GM18520 (cell line): ENCODE results near the gene TSHZ2.
"Not testable (repeated sequence)": the region's sequence is repeated elsewhere in the genome, so short reads cannot be mapped to it uniquely, and the experiment has no call there.

Experiments
- ATAC-seq: cut with Tn5 transposase; IDR thresholded peaks from one replicate; pipeline ENCODE4 v1.9.1; 2021; ENCODE audit not compliant: unreplicated experiment

TSHZ2 gene

DNA sequence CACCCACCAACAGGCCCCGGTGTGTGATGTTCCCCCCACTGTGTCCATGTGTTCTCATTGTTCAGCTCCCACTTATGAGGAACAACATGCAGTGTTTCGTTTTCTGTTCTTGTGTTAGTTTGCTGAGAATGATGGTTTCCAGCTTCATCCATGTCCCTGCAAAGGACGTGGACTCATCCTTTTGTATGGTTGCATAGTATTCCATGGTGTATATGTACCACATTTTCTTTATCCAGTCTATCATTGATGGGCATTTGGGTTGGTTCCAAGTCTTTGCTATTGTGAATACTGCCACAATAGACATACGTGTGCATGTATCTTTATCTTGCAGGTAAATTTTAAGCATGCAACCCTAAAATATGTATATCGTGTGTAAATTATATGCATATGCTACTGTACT is 52.5 kb downstream of the TSHZ2 start:
- ATAC-seq: not testable (repeated sequence)

DNA sequence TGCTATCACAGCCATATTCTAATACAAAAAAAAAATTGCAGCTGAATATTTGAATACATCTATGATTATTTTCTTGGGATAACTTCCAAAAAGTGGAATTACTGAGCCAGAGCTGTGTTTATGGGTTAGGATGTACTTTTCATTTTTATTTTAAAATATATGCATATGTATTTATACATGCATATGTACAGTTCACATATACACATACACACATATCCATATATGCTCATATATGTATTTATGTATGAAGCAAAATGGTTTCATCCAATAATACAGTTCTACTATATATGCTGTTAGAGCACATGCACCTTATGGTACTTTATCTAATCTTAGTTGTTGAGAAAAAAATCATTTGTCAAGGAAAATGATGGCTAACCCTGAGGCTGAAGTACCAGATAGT is 54.9 kb downstream of the TSHZ2 start:
- no peak for ATAC-seq

DNA sequence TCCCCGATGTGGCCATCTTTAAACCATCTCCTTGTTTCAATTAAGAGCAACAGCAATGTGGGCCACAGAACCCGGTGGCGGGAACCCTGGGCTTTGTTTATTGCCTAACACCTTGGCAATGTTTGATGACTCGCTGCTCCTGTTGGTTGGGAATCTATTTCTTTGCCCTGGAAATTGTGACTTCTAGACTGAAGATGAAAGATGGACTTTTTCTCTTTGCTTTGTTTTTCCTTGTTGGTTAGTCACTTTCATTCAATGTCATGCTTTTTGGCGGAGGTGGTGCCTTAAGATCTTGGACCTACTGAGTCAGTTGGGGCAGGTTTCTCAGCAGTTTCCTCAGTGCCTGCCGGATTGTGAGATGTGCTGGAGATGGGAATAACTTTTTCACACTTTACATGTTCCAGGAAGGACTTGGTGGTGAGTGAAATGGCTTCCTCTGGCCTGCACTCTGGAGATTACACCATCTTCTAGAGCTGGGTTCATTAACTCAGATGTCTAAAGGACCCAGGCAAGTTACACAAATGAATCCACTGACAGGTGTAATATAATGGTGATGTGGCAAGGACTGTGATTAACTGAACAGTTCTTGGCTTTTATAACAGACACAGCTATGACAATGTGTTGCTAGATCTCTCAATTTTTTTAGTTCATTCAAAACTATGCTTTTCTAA is 56.3 kb downstream of the TSHZ2 start:
- ATAC-seq: no peak

DNA sequence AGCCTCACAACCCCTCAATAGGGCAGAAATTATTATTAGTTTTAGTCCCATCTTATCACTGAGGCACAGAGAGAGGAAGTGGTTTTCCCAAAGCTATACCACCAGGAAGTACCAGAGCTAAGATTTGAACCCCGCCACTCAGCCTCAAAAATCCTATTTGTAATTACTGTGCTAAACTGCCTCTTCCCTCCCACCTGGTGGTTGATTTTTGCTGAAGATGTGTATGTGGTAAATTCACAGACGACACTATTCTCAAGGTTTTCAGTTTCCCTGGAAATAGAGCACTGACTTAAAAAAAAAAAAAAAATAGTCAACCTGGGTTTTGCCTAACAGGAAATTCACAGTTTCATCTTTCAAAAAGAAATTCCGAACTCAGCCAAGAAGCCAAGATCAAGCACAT is 57.9 kb downstream of the TSHZ2 start:
- ATAC-seq: no peak

DNA sequence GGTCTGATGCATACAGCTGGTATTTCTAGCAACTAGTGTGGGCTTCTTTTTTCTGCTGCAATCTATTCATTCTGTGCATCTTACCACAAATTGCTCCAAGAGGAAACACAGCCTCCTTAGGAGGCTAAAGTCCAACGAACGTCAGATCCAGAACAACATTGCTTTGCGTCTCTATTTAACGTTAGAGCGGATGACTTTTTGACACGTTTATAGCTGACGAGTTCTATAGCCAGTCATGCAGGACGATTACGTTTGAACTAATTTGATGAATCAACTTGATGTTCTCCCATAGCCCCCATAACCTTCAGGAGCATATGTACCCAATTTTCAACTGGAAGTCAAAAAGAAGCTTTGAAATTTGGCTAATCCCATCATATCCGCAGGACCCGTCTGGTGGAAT is 59.9 kb downstream of the TSHZ2 start:
- ATAC-seq: no peak

DNA sequence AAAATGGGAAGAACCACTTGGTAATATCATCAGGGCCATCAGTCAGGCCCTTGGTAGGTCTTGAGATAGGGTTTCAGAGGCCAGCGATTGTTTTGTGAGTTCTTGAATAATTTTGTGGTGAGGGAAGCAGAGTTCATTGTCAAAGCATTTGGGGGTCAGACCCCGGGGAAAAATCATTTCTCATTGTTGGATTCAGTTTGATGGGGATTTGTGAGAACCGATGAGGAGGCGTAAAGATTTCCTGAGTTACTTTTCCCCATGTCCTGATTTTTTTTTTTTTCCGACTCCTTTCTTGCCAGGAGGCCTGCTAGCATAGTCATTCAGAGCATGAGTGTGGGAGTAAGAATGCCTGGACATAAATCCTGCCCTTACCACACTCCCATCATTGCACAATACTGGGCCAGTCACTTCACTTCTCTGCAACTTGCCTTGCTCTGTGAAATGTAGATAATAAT is 60.3 kb downstream of the TSHZ2 start:
- ATAC-seq: no peak

DNA sequence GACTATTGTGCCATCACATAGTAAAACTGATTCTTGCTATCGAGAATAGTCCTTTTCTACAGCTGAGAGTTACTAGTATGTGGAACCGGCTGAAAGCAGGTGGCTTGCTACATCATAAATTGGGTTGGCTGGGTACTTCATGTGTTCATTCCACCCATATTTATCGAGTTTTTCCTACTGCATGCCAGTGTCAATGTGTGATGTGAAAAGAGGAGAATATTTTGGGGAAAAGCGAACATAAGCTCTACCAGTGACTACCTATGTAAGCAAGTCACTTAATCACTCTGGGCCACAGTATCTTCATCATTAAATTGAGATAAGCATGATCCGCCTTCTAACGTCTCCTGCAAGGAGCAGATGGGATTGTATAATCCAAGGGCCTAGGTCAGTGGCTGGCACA is 61.0 kb downstream of the TSHZ2 start:
- no peak for ATAC-seq

DNA sequence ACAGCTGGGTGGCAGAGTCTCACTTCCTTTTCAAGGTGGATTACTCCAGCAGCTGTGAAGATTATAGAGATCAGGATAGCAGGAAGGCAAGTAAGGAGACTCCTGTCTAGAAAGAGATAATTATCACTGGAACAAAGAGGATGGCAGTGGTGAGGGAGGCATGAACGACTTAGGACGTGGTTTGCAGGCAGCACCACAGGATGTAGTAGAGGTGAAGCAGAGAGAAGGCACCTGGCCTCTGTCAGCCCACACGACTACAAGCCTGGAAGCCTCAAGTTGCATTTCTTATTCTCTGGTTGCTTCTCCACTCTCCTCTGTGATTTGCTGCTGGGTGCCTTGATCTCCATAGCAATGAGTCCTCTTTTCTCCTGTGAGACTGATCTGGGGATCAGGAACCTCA is 62.7 kb downstream of the TSHZ2 start:
- ATAC-seq: no peak

DNA sequence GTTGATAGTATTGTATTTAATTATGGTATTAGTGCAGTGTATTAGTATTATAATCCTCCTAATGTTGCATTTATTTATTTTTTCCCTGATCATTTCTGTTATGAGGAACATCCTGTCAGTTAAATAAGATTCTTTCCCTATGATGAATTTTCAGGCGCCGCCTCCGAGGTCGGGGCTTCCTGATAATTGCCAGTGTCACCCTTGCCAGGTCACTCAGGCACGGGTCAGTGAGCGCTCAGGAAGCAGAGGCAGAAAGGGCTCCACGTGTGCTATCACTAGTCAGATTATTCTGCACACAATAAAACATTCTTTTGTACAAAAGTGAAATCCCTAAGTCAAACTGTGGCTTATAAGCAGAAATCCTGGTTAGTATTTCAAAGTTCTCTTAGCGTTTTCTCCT is 64.8 kb downstream of the TSHZ2 start:
- no peak for ATAC-seq

DNA sequence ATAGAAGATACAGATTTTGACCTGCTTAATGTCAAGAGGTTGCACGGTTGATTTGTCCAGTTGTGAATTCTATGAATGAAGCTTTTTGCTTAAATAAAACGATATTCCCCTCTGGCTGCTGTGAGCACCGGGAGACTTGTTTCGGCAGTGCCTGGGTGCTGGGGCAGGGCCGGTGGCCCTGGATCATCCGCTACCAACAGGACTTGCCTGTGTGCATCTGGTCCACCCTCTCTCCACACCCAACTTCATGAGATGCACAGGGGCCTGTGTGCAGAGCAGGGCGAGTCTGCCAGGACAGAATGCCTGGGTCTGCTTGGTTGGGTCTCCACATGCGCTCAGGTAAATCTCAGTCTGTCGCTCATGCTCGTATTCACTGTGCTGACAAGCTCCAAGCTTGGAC is 65.5 kb downstream of the TSHZ2 start:
- no peak for ATAC-seq

DNA sequence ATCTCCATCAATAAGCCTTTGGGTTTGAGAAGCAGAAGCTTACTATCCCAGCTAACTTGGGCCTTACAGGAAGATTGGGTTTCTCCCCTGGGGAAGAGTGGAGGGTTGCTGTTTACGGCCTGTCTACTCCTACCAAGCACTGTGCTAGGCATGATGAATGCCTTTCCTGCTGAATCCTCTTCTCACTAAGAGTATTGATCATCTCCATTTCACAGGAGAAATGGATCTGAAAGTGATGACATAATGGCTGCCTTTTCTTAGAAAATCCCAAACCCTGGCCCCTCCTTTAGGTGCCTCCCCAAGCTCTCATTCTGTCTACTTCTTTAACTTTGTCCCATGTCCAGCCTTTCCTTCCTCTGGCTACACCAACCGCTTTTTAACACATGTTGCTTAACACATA is 66.1 kb downstream of the TSHZ2 start:
- no peak for ATAC-seq

DNA sequence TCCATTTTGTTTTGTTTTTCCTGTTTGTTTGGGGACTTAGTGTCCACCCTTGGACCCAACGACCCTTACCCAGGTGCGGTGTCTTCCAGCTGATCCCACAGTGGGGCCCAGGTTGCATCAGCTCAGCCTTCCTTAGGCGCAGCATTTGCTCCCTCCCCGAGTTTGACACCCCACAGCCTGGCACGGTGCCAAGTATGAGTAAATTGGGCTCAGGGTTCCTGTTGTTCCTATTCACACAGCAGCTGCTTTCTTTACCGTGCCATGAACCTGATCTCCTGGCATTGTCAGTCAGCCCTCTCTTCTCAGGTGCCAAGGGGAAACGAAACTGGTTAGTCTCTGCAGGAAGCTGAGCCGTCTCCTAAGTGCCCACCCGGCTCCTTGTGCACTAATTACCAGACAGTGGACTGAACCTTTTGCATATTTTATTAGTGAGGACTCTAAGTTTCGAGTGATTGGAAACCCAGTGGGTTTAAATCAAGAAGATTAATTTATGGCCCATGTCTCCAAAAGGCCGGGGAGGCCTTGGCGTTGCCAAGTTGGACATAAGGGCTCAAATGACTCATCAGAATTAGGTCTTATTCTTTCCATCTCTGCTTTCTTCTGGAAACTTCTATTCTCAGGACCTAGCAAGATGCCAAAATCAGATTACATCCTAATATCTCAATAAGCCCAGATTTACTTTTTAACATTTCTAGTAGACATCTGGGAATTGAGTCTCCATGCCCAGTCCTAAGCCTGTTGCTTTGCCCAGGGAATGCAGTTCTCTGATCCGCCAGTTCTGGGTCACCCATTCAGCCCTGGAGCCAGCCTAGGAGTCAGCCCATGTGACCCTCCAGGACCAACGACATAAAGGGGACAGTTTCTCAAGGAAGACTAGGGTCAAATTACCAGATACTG is 68.8 kb downstream of the TSHZ2 start:
- ATAC-seq: no peak

DNA sequence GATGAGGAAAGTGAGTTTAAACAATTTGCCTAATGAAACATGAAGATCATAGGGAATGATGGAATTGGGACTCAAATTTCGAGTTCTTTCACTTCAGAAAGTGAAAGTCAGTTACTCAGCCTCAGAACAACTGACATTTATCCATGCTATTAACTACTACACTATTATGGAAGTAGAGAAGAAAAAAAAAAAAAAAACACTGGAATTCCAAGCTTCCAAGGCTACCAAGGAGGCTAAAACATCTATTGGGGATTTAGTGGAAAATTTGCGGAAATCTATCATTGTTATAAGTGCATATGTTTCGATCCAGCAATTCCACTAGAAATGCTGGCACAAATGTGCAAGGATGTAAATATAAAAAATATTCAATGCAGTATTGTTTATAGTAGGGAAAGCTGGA is 70.4 kb downstream of the TSHZ2 start:
- ATAC-seq: no peak

DNA sequence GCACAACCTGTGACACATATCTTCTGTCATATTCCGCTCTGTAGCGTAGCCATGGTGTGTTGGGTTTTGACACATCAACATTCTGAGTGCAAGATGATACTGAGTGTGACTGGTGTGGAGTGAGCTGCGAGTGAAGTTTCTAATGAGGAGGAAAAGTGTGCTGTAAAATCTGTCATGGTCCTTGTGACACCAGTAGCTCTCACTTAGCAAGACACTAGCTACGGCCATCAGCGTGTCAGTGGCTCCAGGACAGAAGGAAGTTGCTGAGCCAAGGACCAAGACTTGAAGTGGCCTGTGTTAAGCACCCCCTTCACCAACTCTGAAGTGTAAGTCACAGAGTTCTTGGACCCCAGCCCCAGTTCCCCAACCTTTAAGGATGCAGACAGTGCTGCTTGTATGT is 72.1 kb downstream of the TSHZ2 start:
- ATAC-seq: no peak

DNA sequence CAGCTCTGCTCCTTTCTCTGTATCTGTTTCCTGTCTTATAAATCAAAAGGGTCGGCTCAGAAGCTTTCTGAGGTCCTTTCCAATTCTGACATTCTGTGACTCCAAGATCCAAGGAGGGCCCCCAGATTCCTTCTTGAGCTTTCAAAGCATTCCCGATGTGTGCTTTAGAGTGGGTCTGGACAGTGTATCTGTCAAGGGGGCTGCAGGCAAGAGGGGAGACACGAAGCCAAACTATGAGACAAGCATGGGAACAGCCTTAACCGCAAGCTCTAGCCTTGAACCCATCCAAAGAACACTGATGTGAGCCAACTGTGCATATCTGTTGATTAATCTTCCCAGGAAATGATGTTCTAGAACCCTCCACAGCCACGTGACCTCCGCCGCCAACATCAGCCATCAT is 73.8 kb downstream of the TSHZ2 start:
- ATAC-seq: no peak

DNA sequence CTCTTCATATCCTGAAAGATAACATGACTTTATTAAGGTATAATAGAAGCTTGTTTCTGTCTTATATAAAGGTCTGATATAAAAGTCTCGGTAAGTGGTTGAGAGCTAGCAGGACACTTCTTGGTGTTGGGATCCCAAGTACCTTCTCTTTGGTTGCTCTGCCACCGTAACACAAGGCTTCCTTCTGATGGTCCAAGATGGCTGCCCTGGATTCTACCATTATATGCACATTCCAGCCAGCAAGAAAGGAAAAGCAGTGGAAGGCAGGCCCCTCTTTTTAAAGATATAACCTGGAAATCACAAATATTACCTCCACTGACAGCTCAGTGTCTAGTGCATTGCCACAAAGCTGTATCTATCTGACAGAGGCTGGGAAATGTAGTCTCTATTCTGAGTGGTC is 75.0 kb downstream of the TSHZ2 start:
- no peak for ATAC-seq

DNA sequence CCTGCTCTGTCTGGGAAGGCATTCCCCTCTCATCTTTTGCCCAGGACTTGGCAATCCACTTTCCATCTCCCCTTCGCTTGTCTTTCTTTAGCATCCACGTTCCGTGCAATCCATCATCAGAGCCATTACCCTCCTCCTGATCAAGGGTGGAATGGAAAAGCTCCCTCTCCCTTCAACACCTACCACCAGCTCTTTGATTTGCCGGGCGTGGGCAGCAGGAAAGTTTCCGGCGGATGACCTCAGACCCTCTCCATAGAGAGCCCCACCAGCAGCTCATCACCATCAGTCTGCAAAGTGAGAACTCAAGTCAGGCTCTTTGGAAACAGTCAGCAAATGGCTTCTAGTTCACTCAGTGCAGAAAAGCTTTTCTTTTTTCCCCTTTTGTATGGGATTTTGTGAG is 76.2 kb downstream of the TSHZ2 start:
- no peak for ATAC-seq

DNA sequence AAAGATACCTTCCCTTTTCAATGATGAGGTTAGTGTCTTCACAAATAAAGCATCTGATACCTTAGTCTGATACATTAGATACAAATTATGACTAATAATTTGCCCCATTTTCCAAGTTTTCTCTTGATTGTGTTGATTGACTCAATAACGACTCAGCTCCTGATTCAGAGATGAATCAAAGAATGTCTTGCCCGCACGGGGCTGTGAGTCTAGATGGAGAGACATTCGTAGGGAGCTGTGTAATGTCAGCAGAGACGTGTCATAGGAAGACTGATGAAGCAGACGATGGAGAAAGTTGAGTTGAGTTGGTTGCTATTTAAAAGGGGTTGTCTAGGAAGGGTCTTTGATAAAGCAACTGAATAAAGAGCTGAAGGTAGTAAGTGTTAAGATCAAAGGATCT is 78.2 kb downstream of the TSHZ2 start:
- ATAC-seq: no peak

DNA sequence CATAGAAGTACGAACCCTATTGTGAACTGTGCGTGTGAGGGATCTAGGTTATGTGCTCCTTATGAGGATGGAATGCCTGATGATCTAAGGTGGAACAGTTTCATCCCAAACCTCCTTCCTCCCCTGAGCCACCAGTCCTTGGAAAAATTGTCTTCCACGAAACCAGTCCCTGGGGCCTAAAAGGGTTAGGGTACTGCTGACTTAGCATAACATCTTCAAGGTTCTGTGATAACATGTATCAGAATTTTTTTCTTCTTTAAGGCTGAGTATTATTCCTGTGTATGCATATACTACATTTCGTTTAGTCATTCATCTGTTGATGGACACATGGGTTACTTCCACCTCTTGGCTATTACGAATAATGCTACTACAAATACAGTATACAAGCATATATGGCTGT is 80.2 kb downstream of the TSHZ2 start:
- no peak for ATAC-seq

DNA sequence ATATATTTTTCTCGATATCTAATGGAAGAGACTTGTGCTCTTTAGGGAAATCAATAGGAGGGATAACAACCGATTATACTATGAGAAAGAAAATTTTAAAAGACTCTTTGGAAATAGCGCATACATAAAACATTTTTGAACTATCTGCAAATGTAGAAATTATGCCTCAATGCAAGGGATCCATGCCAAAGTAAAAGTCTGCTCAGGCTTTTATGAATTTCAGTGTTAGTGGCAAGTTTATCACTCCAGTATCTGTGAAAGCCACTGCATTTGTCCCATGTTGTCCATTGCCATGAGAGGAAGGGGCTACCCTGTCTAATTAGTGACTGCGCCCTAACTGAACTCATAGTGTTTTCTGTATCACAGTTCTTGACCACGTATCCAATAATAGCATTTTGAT is 81.4 kb downstream of the TSHZ2 start:
- ATAC-seq: no peak

DNA sequence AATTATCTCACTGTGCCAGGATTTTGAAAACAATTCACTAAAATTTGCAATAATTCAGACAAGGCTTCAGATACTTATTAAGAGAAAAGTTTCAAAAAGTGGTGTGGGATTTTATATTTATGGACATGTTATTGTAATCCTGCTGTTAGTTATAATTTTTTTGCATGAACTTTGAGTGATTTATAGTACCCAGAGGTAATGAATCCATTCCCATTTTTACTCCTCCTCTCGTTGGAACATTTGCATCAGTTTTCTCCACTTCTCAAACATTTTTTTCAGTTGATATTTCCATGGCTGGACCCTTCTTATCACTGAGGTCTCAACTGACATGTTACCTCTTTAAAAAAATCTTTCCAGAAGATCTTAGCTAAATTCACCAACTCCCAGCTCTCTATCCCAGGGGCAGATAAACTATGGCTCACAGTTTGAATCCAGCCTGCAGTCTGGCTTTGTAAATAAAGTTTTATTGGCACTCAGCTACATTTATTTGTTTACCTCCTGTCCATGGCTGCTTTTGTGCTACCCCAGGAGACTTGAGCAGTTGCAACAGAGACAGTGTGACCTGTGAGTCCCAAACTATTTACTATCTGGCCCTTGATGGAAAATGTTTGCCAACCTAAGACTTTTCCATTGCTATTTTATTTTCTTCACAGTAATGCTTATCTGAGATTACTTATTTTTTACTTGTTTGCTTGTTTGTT is 83.4 kb downstream of the TSHZ2 start:
- ATAC-seq: no peak

DNA sequence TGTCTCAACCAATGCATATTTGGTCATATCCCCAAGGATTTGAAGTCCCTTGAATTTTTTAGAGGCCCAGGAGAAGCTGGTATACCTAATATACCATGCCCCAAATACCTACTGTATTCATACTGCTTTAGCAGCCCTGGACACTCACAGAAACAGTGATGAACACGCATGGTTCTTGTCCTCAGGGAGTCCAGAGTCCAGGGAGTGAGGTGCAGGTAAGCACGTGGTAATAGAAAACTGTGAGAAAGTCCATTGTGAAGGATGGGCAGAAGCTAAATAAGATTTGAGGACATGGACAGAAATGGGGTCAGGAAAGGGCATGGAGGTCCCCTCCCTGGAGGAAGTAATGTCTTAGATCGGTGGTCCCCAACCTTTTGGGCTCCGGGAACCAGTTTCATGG is 85.4 kb downstream of the TSHZ2 start:
- ATAC-seq: no peak
